ENCODE measurements around the gene MUC4.
"Not testable (repeated sequence)": the region's sequence is repeated elsewhere in the genome, so short reads cannot be mapped to it uniquely, and the experiment has no call there.

The MUC4 gene

DNA sequence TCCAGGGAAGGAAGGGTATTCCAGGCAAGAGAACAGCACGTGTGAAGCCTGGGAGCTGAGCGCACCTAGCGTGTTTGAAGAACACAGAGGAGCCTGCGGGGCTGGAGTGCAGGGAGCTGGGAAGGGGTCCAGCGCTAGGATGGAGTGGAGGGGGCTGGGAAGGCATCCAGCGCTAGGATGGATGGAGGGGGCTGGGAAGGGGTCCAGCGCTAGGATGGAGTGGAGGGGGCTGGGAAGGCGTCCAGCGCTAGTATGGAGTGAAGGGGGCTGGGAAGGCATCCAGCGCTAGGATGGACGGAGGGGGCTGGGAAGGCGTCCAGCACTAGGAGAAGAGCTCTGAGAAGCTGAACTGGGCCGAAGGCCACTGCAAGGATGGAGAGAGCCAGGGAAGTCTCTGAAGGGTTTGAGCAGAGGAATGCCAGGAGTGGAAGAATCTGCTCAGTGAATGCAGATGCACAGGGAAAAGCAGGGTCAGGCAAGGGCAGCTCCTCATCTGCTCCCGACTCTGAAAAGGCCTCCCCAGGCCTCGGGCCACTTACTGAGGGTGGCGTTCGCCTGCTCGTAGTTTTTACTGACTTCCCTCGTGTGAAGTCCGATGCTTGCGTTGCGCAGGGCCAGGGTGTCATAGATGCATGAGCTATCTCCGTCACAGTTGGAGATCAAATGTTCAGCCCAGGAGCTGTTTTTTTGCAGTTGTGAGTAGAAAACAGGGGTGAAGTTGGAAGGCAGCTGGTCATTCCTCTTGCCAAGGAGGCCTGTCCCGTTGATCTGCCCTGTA is 51.2 kb downstream of the MUC4 start:
- no peak for DNase-seq

GRCh38 chr3:195758721-195759353 is 52.9 kb downstream of the MUC4 start:
- no peak for DNase-seq

- DNase-seq = no peak
Observed at GRCh38 chr3:195757827-195758226, 53.9 kb downstream of the MUC4 start.

- no peak for DNase-seq
Observed at GRCh38 chr3:195757438-195757770, 54.3 kb downstream of the MUC4 start.

DNA sequence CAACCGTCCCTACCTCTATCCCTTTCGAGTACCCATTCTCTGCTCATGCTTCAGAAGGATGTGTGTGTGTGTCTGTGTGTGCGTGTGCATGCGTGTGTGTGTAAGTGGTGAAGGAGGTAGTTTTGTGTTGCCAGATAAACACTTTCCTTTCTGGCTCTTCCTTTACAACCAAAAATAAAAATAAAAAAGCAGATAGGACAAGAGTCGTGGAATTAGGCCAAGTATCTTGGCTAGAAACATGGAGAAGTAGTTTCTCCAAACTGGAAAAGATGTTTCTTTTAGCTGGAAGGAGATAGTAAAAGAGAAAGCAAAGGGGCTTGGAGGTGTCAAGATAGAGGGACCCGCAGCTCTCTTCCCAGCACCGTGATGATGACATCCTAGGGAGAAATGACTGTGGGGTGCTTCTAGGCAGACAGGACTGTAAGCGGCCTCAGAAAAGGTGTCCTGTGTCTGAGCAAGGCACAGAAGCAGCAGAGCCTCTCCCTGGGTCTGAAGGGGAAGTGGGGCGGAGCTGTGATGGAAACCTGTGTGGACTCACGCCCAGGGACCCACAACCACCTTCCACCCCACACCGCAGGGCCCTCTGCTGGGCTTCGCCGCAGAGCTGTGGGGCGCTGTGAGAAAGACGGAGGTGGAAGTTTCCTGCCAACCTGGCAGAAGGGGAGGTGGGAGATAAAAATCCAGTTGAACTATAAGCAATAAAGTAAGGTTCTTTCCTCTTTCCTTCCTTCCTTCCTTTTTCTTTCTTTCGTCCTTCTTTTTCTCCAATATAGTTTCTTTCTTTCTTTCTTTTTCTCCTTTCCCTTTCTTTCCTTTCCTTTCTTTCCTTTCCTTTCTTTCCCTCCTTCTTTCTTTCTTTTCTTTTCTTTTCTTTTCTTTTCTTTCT is 55.7 kb downstream of the MUC4 start:
- no peak for DNase-seq

DNA sequence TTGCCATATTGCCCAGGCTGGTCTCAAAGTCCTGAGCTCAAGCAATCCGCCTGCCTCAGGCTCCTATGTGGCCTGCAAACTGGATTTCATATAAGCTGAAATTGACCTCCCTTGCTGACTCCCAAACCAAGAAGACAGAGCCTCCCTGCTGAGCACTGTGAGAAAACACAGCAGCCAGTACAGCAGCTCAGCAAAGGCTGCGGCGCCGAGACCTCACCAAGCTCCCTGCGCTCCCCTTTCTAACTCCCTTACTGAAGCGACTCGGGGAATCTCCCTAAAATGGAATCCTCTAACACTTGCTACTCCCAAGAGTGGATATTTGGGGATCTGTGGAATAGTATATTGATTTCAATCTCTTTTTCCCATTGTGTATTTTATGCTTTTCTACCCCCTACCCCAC is 56.3 kb downstream of the MUC4 start:
- no peak for DNase-seq

GRCh38 chr3:195754906-195755305 is 56.8 kb downstream of the MUC4 start:
- DNase-seq = no peak

DNA sequence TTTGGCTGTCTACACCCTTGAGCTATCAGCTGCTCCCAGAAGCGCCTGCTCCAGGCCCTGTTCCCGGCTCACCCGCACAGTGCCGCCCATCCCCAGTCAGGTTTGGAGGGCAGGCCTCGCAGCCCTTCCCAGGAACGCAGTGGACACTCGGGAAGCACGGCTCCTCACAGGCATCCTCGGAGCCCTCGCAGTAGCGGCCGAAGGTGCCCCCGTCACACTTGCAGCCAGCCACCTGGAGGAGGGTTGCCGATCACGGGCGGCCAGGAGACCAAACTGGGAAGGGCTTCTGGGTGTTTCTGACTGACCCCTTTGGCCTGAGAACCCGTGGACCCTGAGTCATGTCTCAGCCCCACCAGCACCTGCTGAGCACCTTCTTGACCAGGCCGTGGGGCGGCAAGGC is 57.6 kb downstream of the MUC4 start:
- no peak for DNase-seq

- no peak for DNase-seq
Observed at GRCh38 chr3:195753581-195753980, 58.1 kb downstream of the MUC4 start.

- DNase-seq = no peak
Observed at GRCh38 chr3:195752546-195753331, 59.0 kb downstream of the MUC4 start.

DNA sequence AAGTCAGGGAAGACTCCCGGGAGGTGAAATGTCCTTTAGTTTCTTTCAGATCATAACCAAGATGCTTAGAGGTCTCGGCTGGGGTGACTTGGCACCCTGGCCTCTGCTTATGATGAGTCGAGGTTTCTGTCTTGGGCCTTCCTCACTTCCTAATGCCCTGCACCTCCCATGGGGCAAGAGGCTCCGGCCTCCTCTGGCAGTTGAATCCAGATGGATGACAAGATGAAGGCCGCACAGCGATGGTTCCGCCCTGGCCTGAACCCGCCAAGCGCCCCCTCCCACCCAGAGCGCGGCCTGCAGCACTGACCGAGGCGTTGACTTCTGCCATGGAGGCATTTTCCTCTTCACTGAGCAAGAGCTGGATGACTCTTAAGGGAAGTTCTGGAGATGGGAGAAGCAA is 59.7 kb downstream of the MUC4 start:
- no peak for DNase-seq

DNA sequence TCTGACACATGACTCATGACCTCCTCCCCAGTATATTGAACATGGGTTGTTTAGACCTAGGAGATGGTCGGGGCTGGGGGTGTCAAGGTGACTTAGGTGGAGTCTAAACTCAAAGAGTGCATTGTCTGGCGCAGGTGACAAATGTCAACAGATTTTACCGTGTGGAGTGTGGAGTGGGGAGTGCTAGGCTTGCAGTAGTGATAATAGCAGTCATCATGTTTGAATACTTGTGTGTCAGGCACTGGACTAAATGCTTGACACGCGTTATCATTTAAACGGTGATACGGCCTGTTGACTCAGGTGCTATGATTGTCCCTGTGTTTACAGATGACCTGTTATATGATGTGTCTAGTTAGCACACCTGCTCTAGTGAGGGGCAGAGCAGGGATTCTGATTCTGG is 60.2 kb downstream of the MUC4 start:
- no peak for DNase-seq

GRCh38 chr3:195750797-195751520 is 60.8 kb downstream of the MUC4 start:
- DNase-seq = no peak

DNA sequence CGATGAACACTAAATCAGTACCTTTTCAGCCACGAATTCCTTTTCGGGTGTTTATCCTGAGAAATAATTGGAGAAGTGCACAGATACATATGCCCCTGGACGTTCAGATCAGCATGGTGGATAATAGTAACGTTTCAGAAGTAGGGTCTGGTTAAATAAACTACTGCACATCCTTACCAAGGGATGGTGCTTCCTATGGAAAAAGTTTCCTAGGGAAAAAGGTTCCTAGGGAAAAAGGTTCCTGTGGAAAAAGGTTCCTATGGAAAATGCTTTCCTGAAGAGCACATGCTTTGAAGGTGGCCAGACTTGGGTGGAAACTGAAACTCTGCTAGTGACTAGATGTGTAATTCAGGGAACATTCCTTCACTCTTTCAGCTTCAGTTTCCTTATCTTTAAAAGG is 62.6 kb downstream of the MUC4 start:
- DNase-seq = not testable (repeated sequence)

- no peak for DNase-seq
Observed at GRCh38 chr3:195748661-195749060, 63.1 kb downstream of the MUC4 start.

- DNase-seq = no peak
Observed at GRCh38 chr3:195746751-195747150, 65.0 kb downstream of the MUC4 start.

DNA sequence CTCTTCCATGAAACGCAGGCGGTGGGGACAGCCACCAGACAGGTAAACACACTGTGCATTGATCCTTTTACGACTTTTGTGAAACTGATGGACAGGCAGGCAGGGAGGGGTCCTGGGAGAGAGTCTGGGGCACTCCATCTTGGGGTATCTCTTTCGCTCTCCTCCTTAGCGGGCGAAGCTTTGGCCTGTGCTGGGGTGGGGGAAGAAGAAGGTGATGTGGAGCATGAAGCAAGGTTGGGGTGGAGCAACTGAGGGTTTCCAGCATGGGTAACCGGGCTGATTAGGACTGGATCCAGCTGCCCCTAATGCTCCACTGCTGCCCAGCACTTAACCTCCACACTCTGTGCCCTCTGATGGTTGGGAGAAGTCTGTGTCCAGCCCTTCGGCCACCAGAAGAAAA is 65.4 kb downstream of the MUC4 start:
- DNase-seq = no peak

DNA sequence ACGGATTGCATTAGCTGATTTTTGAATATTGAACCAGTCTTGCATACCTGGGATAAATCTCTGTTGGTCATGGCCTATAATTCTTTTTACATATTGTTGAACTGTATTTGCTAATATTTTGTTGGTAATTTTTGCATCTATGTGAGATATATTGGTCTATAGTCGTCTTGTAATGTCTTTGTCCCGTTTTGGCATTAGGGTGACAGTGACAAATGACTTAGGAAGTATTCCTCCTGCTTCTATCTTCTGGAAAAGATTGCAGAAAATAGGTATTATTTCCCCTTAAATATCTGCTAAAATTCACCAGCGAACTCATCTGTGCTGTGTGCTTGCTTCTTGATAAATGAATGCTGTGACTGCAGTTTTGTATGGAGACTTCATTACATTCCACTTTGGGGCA is 67.3 kb downstream of the MUC4 start:
- DNase-seq = no peak

GRCh38 chr3:195739561-195740111 is 72.1 kb downstream of the MUC4 start:
- DNase-seq = no peak

DNA sequence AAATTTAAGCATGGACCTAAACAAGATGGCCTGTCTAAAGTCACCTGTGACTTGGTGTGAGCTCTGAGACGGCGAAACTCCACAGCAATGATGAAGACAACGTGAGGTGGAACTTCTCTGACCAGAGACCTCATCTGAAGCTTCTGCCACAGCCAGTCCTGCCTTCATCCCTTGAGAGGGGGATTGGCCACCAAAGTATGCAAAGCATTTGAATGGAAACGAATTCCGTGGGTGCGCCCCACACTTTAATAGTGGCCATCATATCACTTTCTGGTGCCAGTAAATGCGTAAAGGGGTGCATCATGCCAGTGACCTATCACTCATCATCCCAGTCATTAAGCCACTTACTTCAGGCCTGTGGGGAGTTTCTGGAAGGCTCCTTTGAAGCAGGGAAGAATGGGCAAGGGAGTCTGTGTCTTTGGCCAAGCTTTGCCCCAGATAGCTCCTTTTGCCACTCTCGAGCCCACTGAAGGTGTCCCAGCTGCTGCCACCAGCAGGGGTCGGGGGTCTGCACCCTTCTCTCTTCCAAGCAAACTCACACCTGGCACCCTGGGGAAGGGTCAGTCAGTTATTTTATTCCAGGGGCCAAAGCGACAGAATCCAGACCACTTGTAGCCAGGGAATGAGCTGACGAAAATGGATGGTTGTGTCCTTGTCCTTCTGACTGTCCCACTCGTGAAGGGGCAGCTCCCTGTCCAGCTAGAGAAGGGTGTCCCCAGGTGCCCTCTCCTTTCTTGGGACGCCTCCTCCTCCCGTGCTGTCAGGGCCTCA is 73.3 kb downstream of the MUC4 start:
- no peak for DNase-seq

GRCh38 chr3:195737782-195738181 is 73.9 kb downstream of the MUC4 start:
- DNase-seq = not testable (repeated sequence)

Measured in effector CD4-positive, alpha-beta T cell (primary cell).